IMR-90 (cell line): ENCODE results near the gene ZC3H14. TPM values are rescaled to one million over a fixed set of nuclear protein-coding genes. Genes with fewer than 3 reads are reported as not detected.

Experiments
- ATAC-seq: fragments of 200-7000 bp; cut with Tn5 transposase; 2 replicates; pipeline ENCODE4 v1.9.1; 2020; ENCODE audit warnings: low read depth, mild to moderate bottlenecking, moderate library complexity
- BruUV-seq: library from RNA; stranded (reverse); fragments of 400-500 nt; replicated peaks from 2 replicates; lab custom pipeline; 2021; lab: Mats Ljungman, UMichigan
- CTCF ChIA-PET: fragments of 300-600 bp; formaldehyde crosslinking; extraction: SDS; loops from one replicate; lab custom pipeline; 2021; ENCODE audit warnings: antibody characterized with exemption; lab: Yijun Ruan, JAX
- POLR2A ChIA-PET: fragments of 300-600 bp; sonication (Branson Sonifier 250); formaldehyde crosslinking; loops from one replicate; lab custom pipeline; 2022; ENCODE audit warnings: antibody characterized with exemption; ENCODE audit not compliant: unreplicated experiment; lab: Charles Lee
- DNase-seq: peaks from one replicate; pipeline ENCODE4 v3.0.0; 2013
- H2AFZ ChIP-seq: replicated peaks from 2 replicates; pipeline ENCODE3; 2013; ENCODE audit warnings: low read length, mild to moderate bottlenecking; ENCODE audit not compliant: poor library complexity
- H2AK5ac ChIP-seq: 2 replicates; pipeline ENCODE4 v1.6.1; 2013; ENCODE audit warnings: low read depth, low read length, inconsistent platforms
- H2AK9ac ChIP-seq: replicated peaks from 2 replicates; pipeline ENCODE3; 2013; ENCODE audit warnings: mild to moderate bottlenecking, low read depth, low read length, moderate library complexity; ENCODE audit not compliant: poor library complexity
- H2BK120ac ChIP-seq: 2 replicates; pipeline ENCODE4 v1.6.1; 2013; ENCODE audit warnings: low read depth, low read length, inconsistent platforms
- H2BK15ac ChIP-seq: 3 replicates; pipeline ENCODE4 v1.6.1; 2013; ENCODE audit warnings: low read depth, low read length, inconsistent platforms
- H2BK20ac ChIP-seq: 2 replicates; pipeline ENCODE4 v1.6.1; 2013; ENCODE audit warnings: low read depth, mild to moderate bottlenecking, inconsistent platforms, low read length, moderate library complexity
- H2BK5ac ChIP-seq: 2 replicates; pipeline ENCODE4 v1.6.1; 2013; ENCODE audit warnings: mild to moderate bottlenecking, low read depth, low read length, inconsistent platforms; ENCODE audit not compliant: poor library complexity, severe bottlenecking
- H3K14ac ChIP-seq: replicated peaks from 2 replicates; pipeline ENCODE4 v1.6.1; 2013; ENCODE audit warnings: low read depth, low read length, inconsistent platforms
- H3K18ac ChIP-seq: 2 replicates; pipeline ENCODE4 v1.6.1; 2013; ENCODE audit warnings: low read depth, low read length, control low read depth
- H3K23ac ChIP-seq: 2 replicates; pipeline ENCODE4 v1.6.1; 2013; ENCODE audit warnings: low read depth, low read length, inconsistent platforms
- H3K27ac ChIP-seq: 2 replicates; pipeline ENCODE4 v1.5.1; 2013; ENCODE audit warnings: mild to moderate bottlenecking, control low read depth, low read length; ENCODE audit not compliant: insufficient read depth
- H3K27me3 ChIP-seq: 2 replicates; pipeline ENCODE4 v1.6.1; 2013; ENCODE audit warnings: low read length; ENCODE audit not compliant: control insufficient read depth, insufficient read depth
- H3K36me3 ChIP-seq: 2 replicates; pipeline ENCODE4 v1.6.1; 2013; ENCODE audit warnings: low read length, mixed read lengths; ENCODE audit not compliant: control insufficient read depth, insufficient read depth
- H3K4ac ChIP-seq: 2 replicates; pipeline ENCODE4 v1.6.1; 2013; ENCODE audit warnings: low read depth, low read length, inconsistent platforms
- H3K4me1 ChIP-seq: 2 replicates; pipeline ENCODE4 v1.6.1; 2013; ENCODE audit warnings: low read length, mixed read lengths; ENCODE audit not compliant: control insufficient read depth, insufficient read depth
- H3K4me2 ChIP-seq: 2 replicates; pipeline ENCODE4 v1.6.1; 2013; ENCODE audit warnings: low read depth, mild to moderate bottlenecking, control low read depth, low read length, moderate library complexity
- H3K4me3 ChIP-seq: 2 replicates; pipeline ENCODE4 v1.5.1; 2013; ENCODE audit warnings: low read depth, mild to moderate bottlenecking, control low read depth, low read length, moderate library complexity; ENCODE audit not compliant: insufficient read depth
- H3K56ac ChIP-seq: 2 replicates; pipeline ENCODE4 v1.6.1; 2013; ENCODE audit warnings: low read length, inconsistent platforms; ENCODE audit not compliant: insufficient read depth; ENCODE audit errors: extremely low read depth
- H3K79me1 ChIP-seq, 2 experiments: 2 replicates each; pipeline ENCODE4 v1.6.1; 2013; ENCODE audit warnings: low read length in 2 of 2, inconsistent platforms in 1 of 2, low read depth in 1 of 2
- H3K9ac ChIP-seq: 2 replicates; pipeline ENCODE4 v1.6.1; 2013; ENCODE audit warnings: low read depth, low read length, control low read depth
- H3K9me1 ChIP-seq: 2 replicates; pipeline ENCODE4 v1.6.1; 2013; ENCODE audit warnings: low read length, inconsistent platforms; ENCODE audit not compliant: insufficient read depth
- H3K9me3 ChIP-seq: 2 replicates; pipeline ENCODE4 v1.6.1; 2013; ENCODE audit warnings: low read length; ENCODE audit not compliant: control insufficient read depth, insufficient read depth
- H4K20me1 ChIP-seq: 2 replicates; pipeline ENCODE4 v1.6.1; 2013; ENCODE audit warnings: low read length, inconsistent platforms; ENCODE audit not compliant: insufficient read depth
- H4K5ac ChIP-seq: 2 replicates; pipeline ENCODE4 v1.6.1; 2013; ENCODE audit warnings: mild to moderate bottlenecking, low read depth, low read length, control low read depth
- H4K8ac ChIP-seq, 2 experiments: 2 replicates each; pipeline ENCODE4 v1.6.1; 2013; ENCODE audit warnings: low read depth in 2 of 2, low read length in 2 of 2, control low read depth in 1 of 2, inconsistent platforms in 1 of 2
- H4K91ac ChIP-seq: 2 replicates; pipeline ENCODE4 v1.6.1; 2013; ENCODE audit warnings: low read depth, low read length, inconsistent platforms; ENCODE audit not compliant: insufficient read depth
- BHLHE40 ChIP-seq: fragments of 150-350 bp; IDR thresholded peaks from 2 replicates; pipeline ENCODE4 v1.6.1; 2016; ENCODE audit warnings: mild to moderate bottlenecking, low read depth, low read length
- CEBPB ChIP-seq: IDR thresholded peaks from 2 replicates; pipeline ENCODE4 v1.6.1; 2012; ENCODE audit warnings: low read depth, low read length, improper control_type of control experiment
- CHD1 ChIP-seq: IDR thresholded peaks from 2 replicates; pipeline ENCODE4 v1.6.1; 2012; ENCODE audit warnings: low read depth, low read length, improper control_type of control experiment
- ELK1 ChIP-seq: fragments of 150-350 bp; IDR thresholded peaks from 2 replicates; pipeline ENCODE4 v1.6.1; 2016; ENCODE audit warnings: low read depth, mild to moderate bottlenecking, low read length, moderate library complexity, borderline replicate concordance
- FOS ChIP-seq: fragments of 150-350 bp; IDR thresholded peaks from 2 replicates; pipeline ENCODE4 v1.6.1; 2016; ENCODE audit warnings: low read depth, low read length
- MAZ ChIP-seq: IDR thresholded peaks from 2 replicates; pipeline ENCODE4 v1.6.1; 2012; ENCODE audit warnings: low read depth, mild to moderate bottlenecking, low read length, improper control_type of control experiment, moderate library complexity, borderline replicate concordance
- MXI1 ChIP-seq: IDR thresholded peaks from 2 replicates; pipeline ENCODE4 v1.6.1; 2012; ENCODE audit warnings: low read depth, mild to moderate bottlenecking, low read length, moderate library complexity, borderline replicate concordance
- RFX5 ChIP-seq: IDR thresholded peaks from 2 replicates; pipeline ENCODE4 v1.8.0; 2012; ENCODE audit warnings: low read depth, mild to moderate bottlenecking, low read length, moderate library complexity
- WGBS, 2 experiments: methylation state at CpG; one replicate each; pipeline versions ENCODE4 v1.1.5 to v1.1.7; 2013; ENCODE audit warnings: missing lambda C conversion rate in 2 of 2; ENCODE audit not compliant: insufficient read length in 1 of 2; ENCODE audit errors: extremely low coverage in 2 of 2; 5-methylcytosine and 5-hydroxymethylcytosine counted together
- dilution Hi-C: fragments of 300-500 bp; cut with HindIII; formaldehyde crosslinking; loops from one replicate; pipeline ENCODE4 v1.14.3; 2018; ENCODE audit warnings: low sequenced_read_pairs; ENCODE audit not compliant: unreplicated experiment
- in situ Hi-C: fragments of 300-500 bp; cut with MboI; formaldehyde crosslinking; loops from 3 replicates; pipeline ENCODE4 v1.14.3; 2019; ENCODE audit warnings: low sequenced_read_pairs, inconsistent platforms, mixed read lengths
- intact Hi-C: fragments of 100-400 bp; cut with micrococcal nuclease; formaldehyde crosslinking; loops from 2 replicates; pipeline ENCODE4 v1.10.0; 2022
- polyA plus RNA-seq, 3 experiments: library from polyadenylated mRNA; depleted of rRNA; stranded (reverse); fragments of >200 nt; gene quantifications; 2 replicates each; pipeline ENCODE4 v1.2.3, GENCODE V29; 2012; ENCODE audit warnings: low replicate concordance in 1 of 3
- total RNA-seq: library from RNA; depleted of rRNA; stranded (reverse); fragments of >200 nt; gene quantifications from 2 replicates; pipeline ENCODE4 v1.2.3, GENCODE V29; 2012

Gene ZC3H14
- total and polyA plus RNA-seq, 2 of the 4 experiments (the other 2 are of a cell fraction), result 72.5 to 111 TPM

- Histone ChIP-seq H3K27ac (no peak overlapping the region), H3K9me1 (no peaks in the 10 kb centered on the region), H2AK9ac (no peak overlapping the region), H3K4me3 (no peak overlapping the region), H2AFZ (no peak overlapping the region), H3K23ac (no peak overlapping the region), H2BK15ac (no peak overlapping the region), H4K8ac (no peak overlapping the region), H3K9me3 (no peaks in the 10 kb centered on the region), H2BK20ac (no peak overlapping the region), H3K18ac (no peak overlapping the region), H3K4ac (no peak overlapping the region), H3K27me3 (no peaks in the 10 kb centered on the region), H4K5ac (no peak overlapping the region), H3K4me1 (peaks cover 7% of the 10 kb centered on the region), H4K91ac (no peak overlapping the region), H2BK5ac (no peak overlapping the region), H4K20me1 (no peaks in the 10 kb centered on the region), H3K9ac (no peak overlapping the region), H3K36me3 (peaks cover 14% of the 10 kb centered on the region), H3K79me1 (peaks cover 12 to 21% of the 10 kb centered on the region in 2 experiments; a peak in 3 of 4 replicates), H2BK120ac (no peak overlapping the region), H3K14ac (no peak overlapping the region), H3K56ac (no peak overlapping the region), H2AK5ac (no peak overlapping the region), H3K4me2 (no peak overlapping the region)
- ChIA-PET POLR2A (no interaction called here), CTCF (interaction anchor here (0.7 kb wide), 1 partner anchor 107 kb away, joined by 8 read pairs; no protein-coding TSS in a partner anchor)
- no TSS peak for BruUV-seq
- DNase-seq (no peak), ATAC-seq (no peak)
- in situ Hi-C loops, result no loop called here
- WGBS, 2 experiments, result no CpG with 5 or more reads among the region's 5 CpGs
- dilution Hi-C loops, result no loop called here
- intact Hi-C loops, result loop anchor here (10.0 kb wide), 1 partner anchor 427 kb away; no protein-coding TSS in a partner anchor
- no peak for TF ChIP-seq BHLHE40
- TF ChIP-seq FOS, result no peak
- TF ChIP-seq CHD1, result no peak
- no peak for TF ChIP-seq CEBPB
- TF ChIP-seq RFX5, result no peak
- no peak for TF ChIP-seq ELK1
- TF ChIP-seq MAZ, result no peak
- TF ChIP-seq MXI1, result no peak
These were observed 25.2 kb downstream of the ZC3H14 start for GRCh38 chr14:88588081-88588480.
